ENCODE results near the gene CMTM1. TPM values are rescaled to one million over a fixed set of nuclear protein-coding genes. Genes with fewer than 3 reads are reported as not detected.

CMTM1 gene
- 4.4 TPM for total RNA-seq

GRCh38 chr16:66566051-66566901 is at the start of gene CMTM1:
Gene CMTM1, plus strand, starts transcription at chr16:66566439. Its CDS starts 75 bp downstream, at chr16:66566514.

GRCh38 chr16:66549284-66550131 is 16.7 kb upstream of the CMTM1 start, which contains the start of gene TK2:
Gene TK2, minus strand, starts transcription at chr16:66550122. Its CDS starts 61 bp downstream, at chr16:66550061.

GRCh38 chr16:66552286-66553177 is 13.7 kb upstream of the CMTM1 start, which contains the start of gene CKLF:
Gene CKLF, plus strand, starts transcription at chr16:66552576. Its CDS starts 140 bp downstream, at chr16:66552716.

GRCh38 chr16:66578651-66579531 is 12.7 kb downstream of the CMTM1 start, which contains the start of gene CMTM2:
Gene CMTM2, plus strand, starts transcription at chr16:66579463. Its CDS starts 145 bp downstream, at chr16:66579608.

GRCh38 chr16:66604376-66605176 is 38.3 kb downstream of the CMTM1 start, which contains the start of gene CMTM3:
Gene CMTM3, plus strand, starts transcription at chr16:66604704. Its CDS starts 102 bp downstream, at chr16:66604806.

Small RNAs within 50 kb of the gene (small RNA-seq; reads per million reads assigned to genes)
- gene CKLF-CMTM1 (ENCODE audit: low replicate concordance): not detected

Other genes with a start within 250 kb of the CMTM1 start
- 7.8 TPM for gene CDH5, start 199.7 kb upstream of the CMTM1 start, total RNA-seq
- 7.5 TPM for gene BEAN1, start 139.1 kb upstream of the CMTM1 start, total RNA-seq
- gene TK2, start 16.3 kb upstream of the CMTM1 start, total RNA-seq: 33.5 TPM
- 47.6 TPM for gene CKLF, start 13.9 kb upstream of the CMTM1 start, total RNA-seq
- not detected for gene CMTM2, start 13.0 kb downstream of the CMTM1 start, total RNA-seq
- 8.1 TPM for gene CMTM3, start 38.3 kb downstream of the CMTM1 start, total RNA-seq
- 60.7 TPM for gene CMTM4, start 130.3 kb downstream of the CMTM1 start, total RNA-seq
- gene DYNC1LI2, start 185.2 kb downstream of the CMTM1 start, total RNA-seq: 220 TPM
- not detected for gene TERB1, start 235.1 kb downstream of the CMTM1 start, total RNA-seq